HFFc6 (cell line): ENCODE measurements around the gene WDR90. TPM values are rescaled to one million over a fixed set of nuclear protein-coding genes. Genes with fewer than 3 reads are reported as not detected.

ENCODE experiments used
- DNase-seq: peaks from one replicate; pipeline ENCODE4 v3.0.0-alpha.2; 2018
- H3K27ac Mint-ChIP-seq: 2 replicates; pipeline ENCODE4 v1.8.0; 2020; ENCODE audit warnings: mild to moderate bottlenecking, mixed read lengths
- H3K27me3 Mint-ChIP-seq: 2 replicates; pipeline ENCODE4 v1.8.0; 2021; ENCODE audit warnings: mild to moderate bottlenecking, moderate library complexity, mixed read lengths; ENCODE audit not compliant: insufficient read depth
- H3K36me3 Mint-ChIP-seq: 2 replicates; pipeline ENCODE4 v1.8.0; 2021; ENCODE audit warnings: low read depth, mixed read lengths
- H3K4me1 Mint-ChIP-seq: 2 replicates; pipeline ENCODE4 v1.8.0; 2020; ENCODE audit warnings: low read depth, mixed read lengths
- H3K4me3 Mint-ChIP-seq: 2 replicates; pipeline ENCODE4 v1.8.0; 2020; ENCODE audit warnings: mild to moderate bottlenecking, moderate library complexity, mixed read lengths
- H3K9me3 Mint-ChIP-seq: 2 replicates; pipeline ENCODE4 v1.8.0; 2020; ENCODE audit warnings: mild to moderate bottlenecking, mixed read lengths
- CTCF ChIP-seq: fragments of 200-600 bp; sonication (generic); IDR thresholded peaks from 2 replicates; pipeline ENCODE4 v1.5.0; 2021; ENCODE audit warnings: antibody characterized with exemption, mild to moderate bottlenecking
- total RNA-seq, 6 experiments: library from RNA; stranded (reverse); fragmentation: NEBNext Ultra II Directional; extraction: Animal tissue kit (Norgen Biotek cat#: 25700); gene quantifications; 2 replicates in 1 of 6; 3 replicates in 5 of 6; pipeline ENCODE4 v1.2.3, GENCODE V29; 2021

WDR90 gene
- total RNA-seq, 6 experiments from 2014 or later, result 11.6 to 19.0 (median 17.7) TPM

DNA sequence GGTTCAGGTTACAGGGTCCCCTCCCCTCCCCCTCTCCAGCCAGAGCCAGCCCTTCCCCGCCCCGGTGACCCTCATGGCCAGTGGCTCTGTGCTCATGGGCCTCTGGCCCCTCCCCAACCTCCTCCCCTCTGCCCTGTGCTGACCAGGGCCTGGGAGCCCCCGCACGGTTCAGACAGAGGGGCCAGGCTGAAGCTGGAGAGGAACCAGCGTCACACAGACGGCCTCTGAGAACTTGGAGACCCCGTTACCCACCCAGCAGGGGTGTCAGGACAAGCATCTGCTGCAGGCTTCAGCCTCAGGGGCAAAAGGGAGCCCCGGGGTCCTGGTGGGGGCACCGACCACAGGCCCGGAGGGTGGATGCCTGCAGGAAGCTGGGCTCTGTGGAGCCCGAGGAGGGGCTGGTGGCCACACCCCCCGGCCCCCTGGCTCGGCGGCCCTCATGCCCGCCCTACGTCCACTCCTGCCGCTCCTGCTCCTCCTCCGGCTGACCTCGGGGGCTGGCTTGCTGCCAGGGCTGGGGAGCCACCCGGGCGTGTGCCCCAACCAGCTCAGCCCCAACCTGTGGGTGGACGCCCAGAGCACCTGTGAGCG, 18.3 kb upstream of the WDR90 start, which contains the start of gene WFIKKN1:
Gene WFIKKN1, plus strand, starts transcription at position 171 of the 591 bp plus-strand sequence. Its CDS starts 269 bp downstream, at position 440.
- DNase-seq, result no peak
- no peak for TF ChIP-seq CTCF
- peaks cover 12% of the 10 kb centered on the region for H3K4me1 Mint-ChIP-seq
- H3K27ac Mint-ChIP-seq, result peak within 1 kb of the TSS; percentile 45; the same call in 1 of the 2 replicates
- peaks cover 6% of the 10 kb centered on the region; the same call in 1 of the 2 replicates for H3K36me3 Mint-ChIP-seq
- H3K4me3 Mint-ChIP-seq, result no peak within 1 kb of the TSS
- H3K27me3 Mint-ChIP-seq, result no peaks in the 10 kb centered on the region; the same call in 1 of the 2 replicates
- H3K9me3 Mint-ChIP-seq, result no peaks in the 10 kb centered on the region

- Mint-ChIP-seq H3K27ac (peak overlapping the region; percentile 45; the same call in 1 of the 2 replicates), H3K36me3 (no peaks in the 10 kb centered on the region; the same call in 1 of the 2 replicates), H3K4me3 (no peak overlapping the region), H3K9me3 (0 out of 2 replicates have a peak, but pooled peaks cover 4% of the 10 kb centered on the region), H3K27me3 (peaks cover 6% of the 10 kb centered on the region), H3K4me1 (peaks cover 5% of the 10 kb centered on the region)
- TF ChIP-seq CTCF, result no peak
- DNase-seq, result no peak
These were observed 17.3 kb upstream of the WDR90 start for GRCh38 chr16:631808-632358.

DNA sequence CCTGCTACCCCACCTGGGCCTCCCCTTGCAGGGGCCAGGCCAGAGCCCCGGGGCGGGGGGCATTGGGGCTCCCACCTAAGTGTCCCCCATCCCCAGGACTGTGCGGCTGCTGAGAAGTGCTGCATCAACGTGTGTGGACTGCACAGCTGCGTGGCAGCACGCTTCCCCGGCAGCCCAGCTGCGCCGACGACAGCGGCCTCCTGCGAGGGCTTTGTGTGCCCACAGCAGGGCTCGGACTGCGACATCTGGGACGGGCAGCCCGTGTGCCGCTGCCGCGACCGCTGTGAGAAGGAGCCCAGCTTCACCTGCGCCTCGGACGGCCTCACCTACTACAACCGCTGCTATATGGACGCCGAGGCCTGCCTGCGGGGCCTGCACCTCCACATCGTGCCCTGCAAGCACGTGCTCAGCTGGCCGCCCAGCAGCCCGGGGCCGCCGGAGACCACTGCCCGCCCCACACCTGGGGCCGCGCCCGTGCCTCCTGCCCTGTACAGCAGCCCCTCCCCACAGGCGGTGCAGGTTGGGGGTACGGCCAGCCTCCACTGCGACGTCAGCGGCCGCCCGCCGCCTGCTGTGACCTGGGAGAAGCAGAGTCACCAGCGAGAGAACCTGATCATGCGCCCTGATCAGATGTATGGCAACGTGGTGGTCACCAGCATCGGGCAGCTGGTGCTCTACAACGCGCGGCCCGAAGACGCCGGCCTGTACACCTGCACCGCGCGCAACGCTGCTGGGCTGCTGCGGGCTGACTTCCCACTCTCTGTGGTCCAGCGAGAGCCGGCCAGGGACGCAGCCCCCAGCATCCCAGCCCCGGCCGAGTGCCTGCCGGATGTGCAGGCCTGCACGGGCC, 16.5 kb upstream of the WDR90 start:
- H3K36me3 Mint-ChIP-seq, result no peaks in the 10 kb centered on the region
- H3K4me1 Mint-ChIP-seq, result no peaks in the 10 kb centered on the region
- no peak overlapping the region for H3K27ac Mint-ChIP-seq
- no peak for TF ChIP-seq CTCF
- H3K9me3 Mint-ChIP-seq, result 0 out of 2 replicates have a peak, but pooled peaks cover 4% of the 10 kb centered on the region
- no peak for DNase-seq
- no peak overlapping the region for H3K4me3 Mint-ChIP-seq
- H3K27me3 Mint-ChIP-seq, result peaks cover 6% of the 10 kb centered on the region

GRCh38 chr16:633336-634050, 15.7 kb upstream of the WDR90 start:
- peaks cover 6% of the 10 kb centered on the region for H3K27me3 Mint-ChIP-seq
- no peak overlapping the region for H3K4me3 Mint-ChIP-seq
- no peak for TF ChIP-seq CTCF
- no peak overlapping the region for H3K27ac Mint-ChIP-seq
- no peaks in the 10 kb centered on the region for H3K36me3 Mint-ChIP-seq
- H3K4me1 Mint-ChIP-seq, result no peaks in the 10 kb centered on the region
- 0 out of 2 replicates have a peak, but pooled peaks cover 4% of the 10 kb centered on the region for H3K9me3 Mint-ChIP-seq
- DNase-seq, result no peak

DNA sequence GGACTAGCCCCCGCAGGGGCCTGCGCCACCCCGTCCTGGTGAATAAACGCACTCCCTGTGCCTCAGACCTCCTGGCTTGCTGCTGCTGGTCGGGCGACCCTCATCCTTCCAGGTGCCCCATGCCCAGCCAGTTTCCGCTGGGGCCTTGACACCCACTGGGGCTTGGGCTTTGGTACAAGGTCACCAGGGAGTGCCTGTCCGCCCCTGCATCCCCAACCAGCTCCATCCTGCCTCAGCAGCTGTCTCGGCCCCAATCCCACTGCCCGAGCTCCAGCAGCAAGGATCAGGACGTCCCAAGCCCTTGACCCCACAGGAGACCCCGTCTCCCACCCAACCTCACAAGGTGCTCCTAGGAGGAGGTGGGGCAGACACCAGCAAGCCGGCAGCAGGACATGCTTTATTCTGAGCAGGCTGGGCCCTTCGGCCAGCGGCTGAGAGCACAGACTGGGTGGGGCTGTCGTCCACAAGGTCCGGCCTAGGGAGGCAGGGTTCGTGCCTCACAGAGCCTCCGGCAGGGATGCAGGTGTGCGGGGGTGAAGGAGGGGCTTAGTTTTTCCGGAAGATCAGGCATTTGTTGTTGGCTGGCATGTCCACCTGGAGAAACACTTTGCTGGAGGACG, 15.0 kb upstream of the WDR90 start:
- peaks cover 8% of the 10 kb centered on the region for H3K27me3 Mint-ChIP-seq
- H3K4me3 Mint-ChIP-seq, result no peak overlapping the region; the same call in 1 of the 2 replicates
- TF ChIP-seq CTCF, result no peak
- no peaks in the 10 kb centered on the region for H3K36me3 Mint-ChIP-seq
- DNase-seq, result no peak
- H3K9me3 Mint-ChIP-seq, result 0 out of 2 replicates have a peak, but pooled peaks cover 4% of the 10 kb centered on the region
- H3K27ac Mint-ChIP-seq, result no peak overlapping the region
- no peaks in the 10 kb centered on the region for H3K4me1 Mint-ChIP-seq
